ENCODE results near the gene PROB1.
"Not testable (repeated sequence)": the region's sequence is repeated elsewhere in the genome, so short reads cannot be mapped to it uniquely, and the experiment has no call there.

Gene PROB1

DNA sequence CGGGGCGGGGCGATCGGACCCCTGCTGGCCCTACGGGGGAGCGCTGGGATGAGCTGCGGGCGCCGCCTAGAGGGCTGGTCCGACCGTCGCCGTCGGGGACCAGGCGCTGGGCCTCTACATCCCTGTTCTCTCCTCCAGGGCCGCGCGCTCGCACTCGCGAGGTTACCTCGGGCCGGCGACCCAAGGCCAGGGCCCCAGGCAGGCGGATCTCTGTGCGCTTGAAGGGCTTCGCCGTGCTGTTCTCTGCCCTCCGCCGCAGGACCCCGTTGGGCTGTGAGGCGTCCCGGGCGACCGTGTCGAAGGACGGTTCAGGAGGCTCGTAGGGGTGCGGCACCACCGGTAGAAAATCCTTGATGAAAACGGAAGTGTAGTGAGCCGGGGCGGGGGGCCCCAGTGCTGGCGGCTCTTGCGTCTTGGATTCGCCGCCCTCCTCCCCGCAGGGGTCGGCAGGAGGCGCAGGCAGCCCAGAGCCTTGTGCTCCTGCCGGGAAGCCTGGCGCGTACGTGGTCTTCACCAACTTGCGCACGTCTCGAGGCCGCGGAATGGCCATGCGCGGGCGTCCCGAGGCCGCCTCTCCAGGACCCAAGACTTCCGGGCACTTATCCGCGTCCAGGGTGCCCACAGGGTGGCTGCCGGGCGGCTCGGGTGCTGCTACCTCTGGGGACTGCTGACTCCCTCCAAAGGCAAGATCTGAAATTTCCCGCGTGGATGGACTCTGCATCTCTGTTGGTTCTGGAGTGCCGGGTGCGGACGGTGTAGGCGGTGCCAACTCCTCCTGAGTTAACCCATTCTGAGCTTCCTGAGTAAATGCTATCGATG is 2.0 kb downstream of the PROB1 start:
- peak; percentile 78 for DNase-seq (ENCODE audit: low read depth)

GRCh38 chr5:139392324-139392677 is 2.6 kb downstream of the PROB1 start:
- no peak for DNase-seq (ENCODE audit: low read depth)

GRCh38 chr5:139391570-139392323 is 3.2 kb downstream of the PROB1 start:
- DNase-seq (ENCODE audit: low read depth), result no peak

GRCh38 chr5:139390639-139391569 is 4.0 kb downstream of the PROB1 start:
- no peak for DNase-seq (ENCODE audit: low read depth)

DNA sequence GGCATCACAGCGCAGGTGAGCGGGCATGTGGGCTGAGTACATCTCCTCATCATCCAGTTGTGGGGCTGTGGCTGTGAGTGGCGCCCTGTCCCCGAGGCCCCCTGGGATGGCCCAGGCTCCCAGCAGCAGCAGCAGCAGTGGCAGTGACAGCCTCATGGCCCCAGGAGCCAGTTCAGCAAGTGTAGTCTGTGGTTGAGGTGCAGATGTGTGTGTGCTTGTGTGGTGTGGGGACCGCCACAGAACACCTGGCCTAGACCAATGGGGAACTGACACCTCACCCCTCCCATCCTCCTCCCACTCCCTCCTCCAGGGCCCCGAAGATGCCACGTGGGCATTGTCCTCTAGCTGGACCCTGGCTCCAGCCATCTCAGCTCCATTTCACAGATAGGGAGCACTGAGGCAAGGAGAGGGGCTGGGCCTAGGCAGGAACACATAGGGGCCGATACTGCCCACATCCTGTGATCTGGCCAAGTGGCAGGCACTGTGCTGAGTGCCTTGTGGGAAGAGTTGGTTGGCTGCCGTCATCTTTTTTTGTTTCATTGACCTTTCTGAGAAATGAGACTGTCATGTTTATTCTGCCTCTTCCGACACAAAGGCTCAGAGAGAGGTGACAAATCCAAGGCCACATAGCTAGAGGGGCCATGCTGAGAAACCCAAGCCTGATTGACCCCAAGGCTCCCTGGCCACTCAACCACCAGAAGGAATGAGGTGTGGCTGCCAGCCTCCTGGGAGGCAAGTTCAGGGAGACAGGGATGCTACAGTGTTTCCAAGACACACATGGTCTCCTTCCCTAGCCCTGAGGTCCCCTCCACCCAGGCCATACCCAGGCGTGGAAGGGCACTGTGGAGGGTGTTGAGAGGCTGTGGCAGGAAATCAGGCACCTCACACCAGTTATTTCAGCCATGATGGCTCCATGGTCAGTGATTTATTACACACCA is 4.9 kb downstream of the PROB1 start, which contains the start of gene MZB1:
Gene MZB1 (minus strand): TSS at position 213 of the 938 bp plus-strand sequence. CDS start 57 bp downstream, at position 156.
- no peak for DNase-seq (ENCODE audit: low read depth)

DNA sequence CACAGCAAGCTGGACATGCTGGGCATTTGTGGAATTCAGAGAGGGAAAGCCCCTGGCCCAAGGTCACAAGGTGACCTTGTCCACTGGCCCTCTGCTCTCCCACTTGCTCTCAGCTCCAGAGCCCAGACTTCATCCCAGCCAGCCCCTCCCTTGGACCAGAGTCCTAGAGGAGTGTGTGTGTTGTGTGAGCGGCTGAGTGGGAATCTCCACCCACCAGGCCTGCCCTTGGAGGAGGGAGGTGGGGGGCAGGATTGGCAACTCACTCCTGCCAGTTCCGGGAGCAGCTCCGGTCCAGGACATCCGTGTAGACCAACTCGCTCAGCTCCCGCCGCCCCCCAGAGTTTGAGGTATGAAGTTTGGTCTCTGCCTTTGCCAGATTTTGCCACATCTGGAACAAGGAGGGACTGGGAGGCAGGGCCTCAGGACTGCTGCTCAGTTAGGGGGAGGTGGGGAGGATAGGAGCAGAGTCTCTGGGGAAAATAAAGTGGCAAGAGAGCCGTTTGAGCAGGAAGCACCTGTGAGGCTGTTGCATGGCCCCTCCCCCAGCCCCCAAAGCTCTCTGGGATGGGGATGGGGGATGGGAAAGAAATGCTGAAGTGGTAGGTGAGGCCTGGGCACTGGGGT is 6.6 kb downstream of the PROB1 start:
- no peak for DNase-seq (ENCODE audit: low read depth)

DNA sequence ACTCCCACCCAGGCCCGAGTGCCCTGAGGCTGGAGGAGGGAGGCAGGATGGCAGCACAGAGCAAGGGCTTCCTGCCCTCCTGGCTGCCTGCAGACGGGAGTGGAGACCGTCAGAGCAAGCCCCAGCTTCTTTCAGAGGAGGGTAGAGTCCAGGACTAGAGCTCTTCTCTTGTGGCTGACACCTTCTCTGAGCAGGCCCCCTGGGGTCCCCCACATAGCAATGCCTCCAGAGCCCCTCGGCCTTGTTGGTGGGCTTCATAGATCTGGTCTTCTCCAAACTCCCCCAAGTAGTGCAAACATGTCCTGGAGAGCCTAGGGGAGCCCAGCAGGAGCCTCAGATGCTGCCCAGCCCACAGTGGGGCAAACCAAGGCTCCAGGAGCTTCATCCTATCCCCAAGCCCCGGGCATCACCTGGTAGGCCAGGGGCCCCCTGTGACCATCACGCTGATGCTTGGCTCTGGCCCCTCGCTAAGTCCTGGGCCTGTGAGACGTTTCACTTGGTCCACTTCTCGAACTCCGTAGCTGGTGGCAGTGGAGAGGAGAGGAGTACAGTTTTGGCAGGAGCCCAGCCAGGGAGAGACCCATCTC is 7.2 kb downstream of the PROB1 start:
- no peak for DNase-seq (ENCODE audit: low read depth)

DNA sequence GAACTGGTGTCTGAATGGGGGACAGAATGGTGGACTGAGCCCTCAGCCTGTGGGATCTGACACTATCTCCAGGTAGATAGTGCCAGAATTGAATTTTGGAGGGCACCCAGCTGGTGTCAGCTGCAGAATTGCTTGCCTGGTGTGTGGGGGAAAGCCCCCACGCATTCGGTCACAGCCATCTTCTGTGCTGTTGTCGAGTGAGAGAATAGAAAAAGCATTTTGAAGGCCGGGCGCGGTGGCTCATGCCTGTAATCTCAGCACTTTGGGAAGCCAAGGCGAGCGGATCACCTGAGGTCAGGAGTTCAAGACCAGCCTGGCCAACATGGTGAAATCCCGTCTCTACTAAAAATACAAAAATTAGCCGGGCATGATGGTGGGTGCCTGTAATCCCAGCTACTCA is 7.9 kb downstream of the PROB1 start:
- DNase-seq (ENCODE audit: low read depth), result not testable (repeated sequence)

DNA sequence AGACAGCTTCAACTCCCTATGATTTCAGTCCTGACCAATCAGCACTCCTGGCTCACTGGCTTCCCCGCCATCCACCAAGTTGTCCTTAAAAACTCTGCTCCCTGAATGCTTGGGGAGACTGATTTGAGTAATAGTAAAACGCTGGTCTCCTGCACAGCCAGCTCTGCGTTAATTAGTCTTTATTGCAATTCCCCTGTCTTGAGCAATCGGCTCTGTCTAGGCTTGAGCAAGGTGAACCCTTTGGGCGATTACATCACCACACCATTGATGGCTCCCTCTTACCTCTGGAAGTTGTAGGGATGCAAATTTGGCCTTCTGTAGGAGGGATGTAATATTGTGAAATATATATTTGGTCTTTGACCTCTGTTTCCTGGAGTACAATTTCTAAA is 8.9 kb downstream of the PROB1 start:
- no peak for DNase-seq (ENCODE audit: low read depth)

DNA sequence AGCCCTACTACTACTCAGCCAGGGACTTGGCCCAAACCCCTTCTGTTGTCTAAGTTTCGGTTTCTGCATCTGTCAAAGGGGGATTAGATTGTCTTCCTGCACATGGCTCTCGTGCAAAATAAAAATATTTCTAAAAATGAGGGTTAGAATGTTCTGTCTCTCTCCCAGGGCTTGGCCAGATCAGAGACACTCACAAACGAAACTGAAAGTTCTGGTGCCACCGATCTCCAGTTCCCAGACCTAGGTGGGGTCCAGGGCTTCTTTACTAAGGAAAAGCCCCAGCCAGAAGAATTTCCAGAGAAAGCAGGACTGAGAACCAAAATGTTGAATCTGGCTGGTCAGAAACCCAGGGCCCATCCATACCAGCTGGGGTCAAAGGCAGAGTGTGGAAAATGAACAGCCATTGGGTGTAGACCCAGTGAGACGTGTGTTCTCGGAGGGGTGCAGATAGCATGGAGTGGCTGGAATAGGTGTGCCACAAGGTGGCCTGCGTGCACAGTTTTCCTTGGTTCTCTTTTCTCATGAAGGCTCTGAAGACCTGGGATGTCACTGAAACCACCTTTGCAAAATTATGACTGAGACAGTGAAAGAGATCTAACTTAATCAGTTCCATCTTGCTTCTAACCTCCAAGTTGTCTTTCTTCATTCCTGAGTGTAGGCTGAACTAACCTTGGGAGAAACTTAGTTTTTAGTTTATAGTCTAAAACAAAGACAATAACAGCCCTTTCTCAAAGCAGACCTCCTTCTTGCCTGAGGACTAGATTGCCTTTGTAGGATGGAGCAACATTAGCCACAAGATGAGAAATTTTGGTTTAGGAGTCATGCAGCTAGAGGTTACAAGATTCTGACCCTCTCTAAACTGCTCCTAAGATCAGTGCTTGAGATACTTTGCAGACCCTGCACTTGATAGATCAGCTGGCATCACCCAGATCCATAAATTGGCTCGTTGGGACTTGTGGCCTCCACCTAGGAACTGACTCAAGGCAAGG is 9.5 kb downstream of the PROB1 start:
- no peak for DNase-seq (ENCODE audit: low read depth)

GRCh38 chr5:139384591-139385051 is 10.3 kb downstream of the PROB1 start:
- DNase-seq (ENCODE audit: low read depth), result no peak

GRCh38 chr5:139383993-139384590 is 10.8 kb downstream of the PROB1 start:
- DNase-seq (ENCODE audit: low read depth), result no peak

- DNase-seq (ENCODE audit: low read depth), result no peak
Observed at GRCh38 chr5:139383275-139383992, 11.5 kb downstream of the PROB1 start, which contains the start of gene SLC23A1. Gene SLC23A1, minus strand, starts transcription at chr5:139383297. Its CDS starts 44 bp downstream, at chr5:139383253.

DNA sequence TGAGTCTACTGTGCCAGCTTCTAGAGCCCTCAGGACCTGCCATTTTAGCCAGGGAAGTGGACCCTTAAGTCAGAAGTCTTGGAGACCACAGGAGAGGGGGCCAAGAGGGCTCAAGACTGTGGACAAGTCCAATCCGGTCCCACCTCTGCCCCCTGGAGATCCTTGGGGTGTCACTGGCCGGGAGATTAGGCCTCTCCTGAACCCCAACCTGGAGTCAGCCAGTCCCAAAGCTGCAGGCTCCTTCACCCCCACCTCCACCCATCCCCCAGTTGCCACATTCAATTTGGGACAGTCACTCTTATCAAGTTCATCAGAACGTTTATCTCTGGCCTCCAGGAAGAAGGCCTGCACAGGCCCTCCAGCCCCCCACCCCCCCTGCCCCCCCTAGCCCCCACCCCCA is 12.1 kb downstream of the PROB1 start:
- DNase-seq (ENCODE audit: low read depth), result no peak

DNA sequence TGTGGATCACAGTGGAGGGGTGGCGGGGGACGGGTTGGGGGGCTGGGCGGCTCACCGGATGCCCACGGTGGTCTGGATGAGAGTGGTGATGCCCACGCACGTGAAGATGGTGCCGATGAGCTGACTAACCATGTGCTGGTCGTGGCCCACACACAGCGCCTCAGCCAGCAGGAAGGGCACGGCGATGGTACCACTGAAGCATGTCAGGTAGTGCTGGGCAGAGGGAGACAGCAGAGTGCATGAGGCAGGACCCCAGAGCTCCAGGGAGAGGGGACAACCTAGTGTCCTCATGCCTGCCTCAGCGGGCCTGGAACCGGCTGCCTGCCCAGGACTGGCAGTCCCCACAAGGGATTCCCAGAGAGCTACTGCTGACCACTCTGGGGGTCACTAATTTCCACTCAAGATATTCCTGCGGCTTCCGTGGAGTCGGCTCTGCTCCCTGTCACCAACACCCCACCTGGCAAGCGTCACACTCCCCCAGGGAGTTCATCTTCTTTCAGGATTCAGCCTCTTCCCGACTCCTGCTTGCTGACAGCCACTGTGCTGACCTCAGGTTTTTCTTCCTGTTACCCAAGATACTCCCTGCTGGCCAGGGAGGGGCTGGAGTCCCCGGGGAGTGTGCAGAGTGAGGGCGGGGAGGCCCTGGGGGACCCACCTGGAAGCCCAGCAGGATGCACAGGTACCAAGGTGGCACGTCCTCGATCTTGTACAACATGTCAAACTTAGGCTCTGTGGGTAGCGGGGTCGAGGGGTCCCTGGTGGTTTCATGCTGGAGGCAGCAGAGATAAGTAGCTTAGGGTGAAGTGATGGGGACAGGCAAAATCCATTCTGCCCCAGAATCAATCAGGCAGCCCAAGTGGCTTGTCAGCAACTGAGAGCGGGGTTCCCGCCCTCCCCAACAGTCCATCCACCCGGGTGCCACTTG is 12.8 kb downstream of the PROB1 start:
- no peak for DNase-seq (ENCODE audit: low read depth)

DNA sequence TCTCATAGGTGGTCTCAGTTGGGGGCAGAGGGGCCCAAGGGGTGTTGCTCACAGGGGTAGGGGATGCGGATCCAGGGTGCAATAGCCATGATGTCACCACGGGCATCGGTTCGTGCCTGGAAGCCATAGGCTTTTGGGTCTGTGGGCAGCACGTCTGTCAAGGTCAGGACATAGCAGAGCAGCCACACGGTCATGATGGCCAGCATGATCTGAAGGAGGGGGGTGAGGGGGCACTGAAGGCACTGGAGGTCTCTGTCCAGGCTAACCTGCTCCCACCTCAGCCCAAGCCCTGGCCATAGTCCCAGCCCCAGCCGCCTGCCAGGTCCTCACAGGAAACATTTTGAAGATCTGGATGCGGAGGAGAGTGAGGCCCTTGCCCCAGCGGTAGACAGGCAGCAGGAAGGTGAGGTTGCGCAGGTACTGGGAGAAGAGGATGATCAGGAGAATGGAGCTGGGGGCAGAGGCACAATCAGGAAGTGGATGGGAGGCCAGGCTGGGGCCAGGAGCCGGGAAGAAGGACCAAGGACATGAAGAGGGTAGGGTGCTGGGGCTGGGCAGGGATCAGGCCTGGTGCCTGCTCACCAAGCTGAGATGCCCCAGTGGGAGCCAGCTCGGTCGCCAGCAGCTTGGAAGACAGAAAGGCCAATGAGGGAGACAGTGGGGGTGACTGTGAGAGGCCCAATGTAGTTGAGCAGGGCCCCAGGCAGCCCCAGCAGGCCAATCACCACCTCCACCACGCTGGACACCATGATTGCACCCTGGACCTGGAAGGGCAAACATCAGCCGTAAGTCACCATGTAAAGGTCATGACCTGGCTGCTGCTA is 15.1 kb downstream of the PROB1 start:
- DNase-seq (ENCODE audit: low read depth), result no peak

Measured in iris pigment epithelial cell (primary cell).